D721Med (cell line): ENCODE measurements around the gene AK5.

ENCODE experiments used
- DNase-seq: peaks from one replicate; pipeline ENCODE4 v3.0.0; 2011; ENCODE audit warnings: low spot score; ENCODE audit not compliant: insufficient read length
- FAIRE-seq: peaks from 2 replicates; lab custom pipeline; 2011; peaks lifted over from hg19 to GRCh38; lab: Jason Lieb, UNC
- TF ChIP-seq, protein P1 (sequence below): IDR thresholded peaks from 2 replicates; pipeline ENCODE4 v1.5.1; 2012; ENCODE audit warnings: mild to moderate bottlenecking, control low read depth; ENCODE audit not compliant: insufficient read depth; ENCODE audit errors: missing control alignments

AK5 gene, protein sequence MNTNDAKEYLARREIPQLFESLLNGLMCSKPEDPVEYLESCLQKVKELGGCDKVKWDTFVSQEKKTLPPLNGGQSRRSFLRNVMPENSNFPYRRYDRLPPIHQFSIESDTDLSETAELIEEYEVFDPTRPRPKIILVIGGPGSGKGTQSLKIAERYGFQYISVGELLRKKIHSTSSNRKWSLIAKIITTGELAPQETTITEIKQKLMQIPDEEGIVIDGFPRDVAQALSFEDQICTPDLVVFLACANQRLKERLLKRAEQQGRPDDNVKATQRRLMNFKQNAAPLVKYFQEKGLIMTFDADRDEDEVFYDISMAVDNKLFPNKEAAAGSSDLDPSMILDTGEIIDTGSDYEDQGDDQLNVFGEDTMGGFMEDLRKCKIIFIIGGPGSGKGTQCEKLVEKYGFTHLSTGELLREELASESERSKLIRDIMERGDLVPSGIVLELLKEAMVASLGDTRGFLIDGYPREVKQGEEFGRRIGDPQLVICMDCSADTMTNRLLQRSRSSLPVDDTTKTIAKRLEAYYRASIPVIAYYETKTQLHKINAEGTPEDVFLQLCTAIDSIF

DNA sequence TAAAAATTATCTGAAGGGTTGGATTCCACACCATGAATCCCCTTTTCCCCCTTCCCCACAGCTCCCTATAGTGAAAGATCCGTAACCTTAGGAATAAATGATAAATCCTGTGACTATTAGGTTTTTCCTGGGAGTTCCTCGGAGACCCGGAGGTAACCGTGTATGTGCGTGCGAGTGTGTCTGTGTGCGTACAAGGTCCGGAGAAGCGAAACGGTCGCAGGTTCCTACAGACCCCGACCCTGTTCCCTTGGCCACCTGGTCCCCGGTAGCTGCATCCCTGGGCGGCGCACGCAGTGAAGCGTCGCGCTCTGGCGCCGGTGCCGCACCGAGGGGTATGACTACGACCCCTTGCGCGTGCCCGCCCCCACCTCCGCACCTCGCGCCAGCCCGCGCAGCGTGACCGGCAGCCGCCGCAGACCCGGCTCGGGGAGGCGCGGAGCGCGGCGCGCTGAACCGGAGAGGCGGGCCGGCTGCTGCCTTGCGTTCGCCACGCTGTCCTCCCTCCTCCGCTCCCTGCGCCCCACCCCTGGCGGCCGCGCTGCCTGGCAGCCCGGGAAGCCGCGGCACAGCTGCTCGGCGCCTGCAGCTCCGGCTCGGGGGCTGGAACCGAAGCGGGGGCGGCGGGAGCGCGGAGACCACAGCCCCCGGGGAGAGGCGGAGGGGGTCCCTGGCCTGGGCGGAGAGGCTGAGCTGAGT lies at the start of gene AK5:
Gene AK5 (plus strand): TSS at position 529 of the 696 bp plus-strand sequence. CDS start 295 bp downstream, outside the sequence.
- no peak for FAIRE-seq
- peak; percentile 40 for DNase-seq
- TF ChIP-seq, protein P1, sequence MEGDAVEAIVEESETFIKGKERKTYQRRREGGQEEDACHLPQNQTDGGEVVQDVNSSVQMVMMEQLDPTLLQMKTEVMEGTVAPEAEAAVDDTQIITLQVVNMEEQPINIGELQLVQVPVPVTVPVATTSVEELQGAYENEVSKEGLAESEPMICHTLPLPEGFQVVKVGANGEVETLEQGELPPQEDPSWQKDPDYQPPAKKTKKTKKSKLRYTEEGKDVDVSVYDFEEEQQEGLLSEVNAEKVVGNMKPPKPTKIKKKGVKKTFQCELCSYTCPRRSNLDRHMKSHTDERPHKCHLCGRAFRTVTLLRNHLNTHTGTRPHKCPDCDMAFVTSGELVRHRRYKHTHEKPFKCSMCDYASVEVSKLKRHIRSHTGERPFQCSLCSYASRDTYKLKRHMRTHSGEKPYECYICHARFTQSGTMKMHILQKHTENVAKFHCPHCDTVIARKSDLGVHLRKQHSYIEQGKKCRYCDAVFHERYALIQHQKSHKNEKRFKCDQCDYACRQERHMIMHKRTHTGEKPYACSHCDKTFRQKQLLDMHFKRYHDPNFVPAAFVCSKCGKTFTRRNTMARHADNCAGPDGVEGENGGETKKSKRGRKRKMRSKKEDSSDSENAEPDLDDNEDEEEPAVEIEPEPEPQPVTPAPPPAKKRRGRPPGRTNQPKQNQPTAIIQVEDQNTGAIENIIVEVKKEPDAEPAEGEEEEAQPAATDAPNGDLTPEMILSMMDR = no peak

DNA sequence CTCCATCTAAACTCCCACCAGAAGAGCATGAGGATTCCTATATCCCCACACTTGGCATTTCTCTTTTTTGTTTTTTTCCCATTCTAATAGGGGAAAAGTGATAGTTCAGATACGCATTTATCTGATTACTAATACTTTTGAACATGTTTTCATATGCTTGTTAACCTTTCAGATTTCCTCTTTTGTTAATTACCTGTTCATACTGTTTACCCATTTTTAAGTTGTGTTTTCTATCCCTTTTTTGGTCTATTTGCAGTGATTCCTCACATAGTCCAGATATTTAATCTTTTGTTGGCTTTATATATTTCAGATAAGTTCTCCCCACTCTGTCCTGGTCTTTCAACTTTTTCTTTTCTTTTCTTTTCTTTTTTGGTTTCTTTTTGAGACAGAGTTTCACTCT lies 49.0 kb upstream of the AK5 start:
- DNase-seq (no peak), FAIRE-seq (no peak)
- TF ChIP-seq, protein P1 = no peak

DNA sequence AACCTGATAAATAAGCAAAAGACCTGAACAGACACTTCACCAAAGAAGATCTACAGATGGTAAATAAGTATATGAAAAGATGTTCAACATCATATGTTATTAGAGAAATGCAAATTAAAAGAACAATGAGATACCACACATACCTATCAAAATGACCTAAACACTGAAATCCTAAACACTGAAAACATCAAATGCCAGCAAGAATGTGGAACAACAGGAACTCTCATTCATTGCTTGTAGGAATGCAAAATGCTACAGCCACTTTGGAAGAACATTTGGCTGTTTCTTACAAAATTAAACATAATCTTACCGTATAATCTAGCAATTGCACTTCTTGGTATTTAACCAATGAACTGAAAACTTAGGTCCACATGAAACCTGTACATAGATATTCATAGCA lies 47.7 kb upstream of the AK5 start:
- no peak for DNase-seq
- TF ChIP-seq, protein P1 = no peak
- FAIRE-seq = no peak

DNA sequence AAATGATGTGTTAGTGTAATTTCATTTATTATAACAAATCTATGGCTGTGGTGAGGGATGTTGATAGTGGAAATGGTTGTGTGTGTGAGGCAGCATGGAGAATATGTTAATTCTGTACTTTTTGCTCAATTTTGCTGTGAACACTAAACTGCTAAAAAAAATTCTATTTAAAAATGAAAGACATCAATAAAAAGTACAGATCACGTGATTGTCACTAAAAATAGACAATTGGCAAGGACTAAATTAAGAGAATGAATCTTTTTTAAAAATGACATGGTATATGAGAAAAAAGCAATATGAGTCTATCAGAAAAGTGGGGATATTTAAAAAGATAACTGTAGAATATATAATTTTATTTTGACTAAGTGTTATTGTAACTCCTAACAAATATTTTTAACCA lies 46.9 kb upstream of the AK5 start:
- no peak for FAIRE-seq
- TF ChIP-seq, protein P1 = no peak

DNA sequence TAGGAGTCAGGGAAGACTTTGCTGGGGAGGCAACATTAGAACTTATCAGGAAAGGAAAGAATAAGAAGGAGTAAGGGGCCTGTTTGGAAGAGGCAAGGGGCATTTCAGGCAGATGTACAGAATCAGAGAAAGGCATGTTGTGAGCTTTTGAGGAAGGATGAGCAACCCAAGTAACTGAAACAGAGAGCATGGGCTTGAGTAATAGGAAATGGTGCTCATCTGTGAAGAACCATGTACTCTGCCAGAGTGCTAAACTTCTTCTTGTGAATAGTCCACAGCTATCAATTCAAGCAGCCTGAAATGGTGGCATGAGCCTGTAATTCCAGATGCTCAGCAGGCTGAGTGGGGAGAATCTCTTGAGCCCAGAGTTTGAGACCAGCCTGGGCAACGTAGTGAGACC lies 43.4 kb upstream of the AK5 start:
- FAIRE-seq (no peak), DNase-seq (no peak)
- TF ChIP-seq, protein P1 = no peak

More for the DNA sequence above, 46.9 kb upstream of the AK5 start:
- no peak for DNase-seq

DNA sequence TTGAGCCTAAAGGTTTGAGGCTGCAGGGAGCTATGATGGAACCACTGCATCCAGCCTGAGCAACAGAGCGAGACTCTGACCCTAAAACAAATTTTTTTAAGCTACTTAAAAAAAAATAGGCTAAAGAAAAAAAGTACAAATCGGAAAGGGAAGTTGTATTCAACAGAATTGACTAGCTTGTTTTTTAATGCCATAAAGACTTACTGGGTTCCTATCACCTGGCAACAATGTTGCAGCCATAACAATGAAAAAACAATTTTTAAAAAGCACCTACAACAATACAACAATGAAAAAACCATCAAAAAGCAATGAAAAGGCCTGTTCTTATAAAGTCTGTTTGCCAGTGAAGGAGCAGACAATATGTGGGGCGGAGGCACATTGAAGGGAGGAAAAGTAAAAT lies 42.5 kb upstream of the AK5 start:
- TF ChIP-seq, protein P1 = no peak
- DNase-seq (no peak), FAIRE-seq (no peak)
